Measurements from ENCODE around the gene TRIM7.
"Not testable (repeated sequence)": the region's sequence is repeated elsewhere in the genome, so short reads cannot be mapped to it uniquely, and the experiment has no call there.

Gene TRIM7

GRCh38 chr5:181185560-181185959 is 19.4 kb downstream of the TRIM7 start:
- Mint-ChIP-seq H3K4me1 (peaks cover 55% of the 10 kb centered on the region), H3K36me3 (ENCODE audit: low read depth) (peaks cover 8% of the 10 kb centered on the region), H3K9me3 (no peaks in the 10 kb centered on the region), H3K27me3 (peaks cover 20% of the 10 kb centered on the region), H3K27ac (no peak overlapping the region), H3K4me3 (no peak overlapping the region)
- DNase-seq: no peak
- ATAC-seq: no peak

GRCh38 chr5:181184845-181185216 is 20.2 kb downstream of the TRIM7 start:
- H3K4me1 Mint-ChIP-seq: peaks cover 48% of the 10 kb centered on the region
- peak overlapping the region; percentile 90 for H3K27ac Mint-ChIP-seq
- DNase-seq (no peak), ATAC-seq (no peak)
- H3K36me3 Mint-ChIP-seq (ENCODE audit: low read depth): peaks cover 8% of the 10 kb centered on the region
- no peaks in the 10 kb centered on the region for H3K9me3 Mint-ChIP-seq
- H3K27me3 Mint-ChIP-seq: peaks cover 20% of the 10 kb centered on the region
- H3K4me3 Mint-ChIP-seq: peak overlapping the region; percentile 85

GRCh38 chr5:181182651-181183050 is 22.3 kb downstream of the TRIM7 start:
- Mint-ChIP-seq H3K9me3 (no peaks in the 10 kb centered on the region), H3K27me3 (peaks cover 15% of the 10 kb centered on the region), H3K4me1 (peaks cover 30% of the 10 kb centered on the region), H3K27ac (peak overlapping the region; percentile 46), H3K36me3 (ENCODE audit: low read depth) (no peaks in the 10 kb centered on the region), H3K4me3 (peak overlapping the region; percentile 77)
- no peak for DNase-seq
- ATAC-seq: no peak

GRCh38 chr5:181181650-181182565 is 23.1 kb downstream of the TRIM7 start:
- H3K27ac Mint-ChIP-seq: no peak overlapping the region
- H3K4me3 Mint-ChIP-seq: no peak overlapping the region
- H3K36me3 Mint-ChIP-seq (ENCODE audit: low read depth): no peaks in the 10 kb centered on the region
- peaks cover 25% of the 10 kb centered on the region for H3K4me1 Mint-ChIP-seq
- ATAC-seq (peak; percentile 72), DNase-seq (peak; percentile 61)
- H3K27me3 Mint-ChIP-seq: peaks cover 13% of the 10 kb centered on the region
- H3K9me3 Mint-ChIP-seq: no peaks in the 10 kb centered on the region

- H3K36me3 Mint-ChIP-seq (ENCODE audit: low read depth); H3K27ac Mint-ChIP-seq; H3K4me3 Mint-ChIP-seq; H3K9me3 Mint-ChIP-seq; DNase-seq; ATAC-seq: not testable (repeated sequence)
- peaks cover 22% of the 10 kb centered on the region for H3K4me1 Mint-ChIP-seq
- H3K27me3 Mint-ChIP-seq: peaks cover 27% of the 10 kb centered on the region
Measured at GRCh38 chr5:181177559-181177958, 27.4 kb downstream of the TRIM7 start.

- H3K4me3 Mint-ChIP-seq: no peak overlapping the region
- H3K27ac Mint-ChIP-seq: no peak overlapping the region
- peaks cover 3% of the 10 kb centered on the region for H3K36me3 Mint-ChIP-seq (ENCODE audit: low read depth)
- peaks cover 21% of the 10 kb centered on the region for H3K4me1 Mint-ChIP-seq
- no peak for DNase-seq
- H3K27me3 Mint-ChIP-seq: peaks cover 27% of the 10 kb centered on the region
- no peak for ATAC-seq
- no peaks in the 10 kb centered on the region for H3K9me3 Mint-ChIP-seq
Measured at GRCh38 chr5:181176254-181176952, 28.6 kb downstream of the TRIM7 start.

GRCh38 chr5:181173420-181174342 is 31.3 kb downstream of the TRIM7 start:
- peak; percentile 87 for ATAC-seq
- H3K4me1 Mint-ChIP-seq: peaks cover 44% of the 10 kb centered on the region
- H3K4me3 Mint-ChIP-seq: peak overlapping the region; percentile 82
- H3K36me3 Mint-ChIP-seq (ENCODE audit: low read depth): peaks cover 3% of the 10 kb centered on the region
- H3K27ac Mint-ChIP-seq: peak overlapping the region; percentile 87
- H3K9me3 Mint-ChIP-seq: no peaks in the 10 kb centered on the region
- H3K27me3 Mint-ChIP-seq: peaks cover 51% of the 10 kb centered on the region
- DNase-seq: peak; percentile 73

- H3K27me3 Mint-ChIP-seq: peaks cover 53% of the 10 kb centered on the region
- H3K9me3 Mint-ChIP-seq: no peaks in the 10 kb centered on the region
- H3K36me3 Mint-ChIP-seq (ENCODE audit: low read depth): peaks cover 3% of the 10 kb centered on the region
- peak overlapping the region; percentile 82 for H3K4me3 Mint-ChIP-seq
- no peak for DNase-seq
- ATAC-seq: no peak
- H3K27ac Mint-ChIP-seq: peak overlapping the region; percentile 87
- peaks cover 50% of the 10 kb centered on the region for H3K4me1 Mint-ChIP-seq
Measured at GRCh38 chr5:181173027-181173419, 32.0 kb downstream of the TRIM7 start.

- no peak for ATAC-seq
- Mint-ChIP-seq H3K27ac (no peak overlapping the region), H3K27me3 (peaks cover 59% of the 10 kb centered on the region), H3K4me1 (peaks cover 60% of the 10 kb centered on the region), H3K4me3 (no peak overlapping the region), H3K36me3 (ENCODE audit: low read depth) (peaks cover 3% of the 10 kb centered on the region), H3K9me3 (no peaks in the 10 kb centered on the region)
- no peak for DNase-seq
Measured at GRCh38 chr5:181171782-181172181, 33.2 kb downstream of the TRIM7 start.

GRCh38 chr5:181170996-181171395 is 34.0 kb downstream of the TRIM7 start:
- ATAC-seq (no peak), DNase-seq (no peak)
- H3K4me3 Mint-ChIP-seq: no peak overlapping the region
- H3K27me3 Mint-ChIP-seq: peaks cover 66% of the 10 kb centered on the region
- no peaks in the 10 kb centered on the region for H3K9me3 Mint-ChIP-seq
- H3K4me1 Mint-ChIP-seq: peaks cover 68% of the 10 kb centered on the region
- peaks cover 3% of the 10 kb centered on the region for H3K36me3 Mint-ChIP-seq (ENCODE audit: low read depth)
- H3K27ac Mint-ChIP-seq: no peak overlapping the region

- peak overlapping the region; percentile 38 for H3K4me3 Mint-ChIP-seq
- peaks cover 4% of the 10 kb centered on the region for H3K9me3 Mint-ChIP-seq
- ATAC-seq (no peak), DNase-seq (no peak)
- H3K36me3 Mint-ChIP-seq (ENCODE audit: low read depth): peaks cover 3% of the 10 kb centered on the region
- peaks cover 72% of the 10 kb centered on the region for H3K4me1 Mint-ChIP-seq
- H3K27ac Mint-ChIP-seq: peak overlapping the region; percentile 37
- H3K27me3 Mint-ChIP-seq: peaks cover 69% of the 10 kb centered on the region
Measured at GRCh38 chr5:181170237-181170825, 34.7 kb downstream of the TRIM7 start.

GRCh38 chr5:181169459-181170236 is 35.3 kb downstream of the TRIM7 start:
- peak overlapping the region; percentile 85 for H3K27ac Mint-ChIP-seq
- H3K27me3 Mint-ChIP-seq: peaks cover 69% of the 10 kb centered on the region
- ATAC-seq (peak; percentile 40), DNase-seq (peak; percentile 88)
- H3K4me3 Mint-ChIP-seq: peak overlapping the region; percentile 38
- not testable (repeated sequence) for H3K9me3 Mint-ChIP-seq; H3K36me3 Mint-ChIP-seq (ENCODE audit: low read depth)
- H3K4me1 Mint-ChIP-seq: peaks cover 76% of the 10 kb centered on the region

GRCh38 chr5:181168595-181169118 is 36.3 kb downstream of the TRIM7 start:
- Mint-ChIP-seq H3K4me1 (peaks cover 76% of the 10 kb centered on the region), H3K36me3 (ENCODE audit: low read depth) (peaks cover 3% of the 10 kb centered on the region), H3K4me3 (peak overlapping the region; percentile 38), H3K9me3 (peaks cover 7% of the 10 kb centered on the region), H3K27me3 (peaks cover 71% of the 10 kb centered on the region), H3K27ac (no peak overlapping the region)
- DNase-seq: no peak
- no peak for ATAC-seq
